ENCODE data around the gene SMIM5.

- TF ChIP-seq EP300 (IDR thresholded peaks at IDR 0.05), result no peak
- no peak for TF ChIP-seq CTCF (IDR thresholded peaks at IDR 0.05)
- no peak for TF ChIP-seq POLR2A (IDR thresholded peaks at IDR 0.05)
Observed at GRCh38 chr17:75650874-75651273, 17.6 kb downstream of the SMIM5 start.
